Activated CD8-positive, alpha-beta memory T cell treated with anti-CD3 and anti-CD28 coated beads, Interleukin-2, amount 50 U/mL, for 48 hours (primary cell): Measurements from ENCODE around the gene NCAM1.

Source experiments
- DNase-seq: peaks from one replicate; pipeline ENCODE4 v3.0.0-alpha.2; 2020

Gene NCAM1

DNA sequence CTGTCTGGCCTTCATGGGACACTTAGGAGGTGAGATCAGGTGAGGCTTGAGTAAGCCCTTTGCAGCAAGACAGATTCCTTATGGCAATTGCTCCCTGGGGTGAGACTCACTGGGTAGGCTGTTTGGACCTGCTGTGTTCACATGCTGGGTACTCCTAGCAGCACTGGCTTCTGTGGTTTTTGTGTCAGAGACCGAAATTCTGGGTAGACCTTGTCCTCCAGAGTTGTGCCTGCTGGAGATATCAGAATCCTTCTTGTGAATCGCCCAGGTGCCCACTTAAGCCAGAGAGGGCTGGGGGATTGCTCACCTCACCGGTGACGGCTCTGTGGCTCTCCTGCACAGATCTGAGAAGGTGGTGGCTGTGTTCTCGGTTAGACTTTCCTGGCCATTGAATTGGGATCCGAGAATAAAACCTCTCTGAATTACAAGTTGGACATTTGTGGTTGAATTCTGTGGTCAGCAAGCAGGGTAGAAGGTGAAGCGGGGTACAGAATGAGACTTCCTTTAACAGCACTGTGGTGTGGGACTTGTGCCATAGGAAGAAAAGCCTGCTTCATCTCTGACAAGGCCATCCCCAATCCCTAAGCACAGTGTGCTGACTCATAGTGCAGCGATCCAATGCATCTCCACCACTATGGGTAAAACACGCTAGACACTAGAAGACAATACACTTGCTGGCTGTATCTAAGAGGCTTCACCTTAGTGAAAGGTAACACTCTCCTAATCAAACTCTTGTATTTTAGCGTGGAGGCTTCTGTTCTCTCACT is 300.7 kb downstream of the NCAM1 start:
- no peak for DNase-seq

DNA sequence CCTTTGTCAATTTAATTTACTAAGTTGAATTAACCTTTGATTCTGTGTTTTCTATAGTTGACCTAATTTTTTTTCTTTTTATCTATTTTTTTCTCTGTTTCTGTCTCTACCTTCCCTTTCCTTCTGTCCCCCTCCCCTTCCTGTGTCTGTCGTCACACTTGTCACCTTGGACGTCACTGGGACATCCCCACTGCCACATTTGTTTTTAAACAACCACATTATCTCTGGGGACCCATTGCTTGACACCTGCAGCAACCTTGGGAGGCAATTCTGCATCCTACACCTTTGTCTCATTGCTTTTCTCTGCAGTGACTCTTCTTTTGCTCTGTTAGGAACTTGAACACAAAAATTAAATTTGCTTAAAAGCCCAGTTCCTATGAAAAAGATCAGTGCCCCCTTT is 301.4 kb downstream of the NCAM1 start:
- DNase-seq = no peak

DNA sequence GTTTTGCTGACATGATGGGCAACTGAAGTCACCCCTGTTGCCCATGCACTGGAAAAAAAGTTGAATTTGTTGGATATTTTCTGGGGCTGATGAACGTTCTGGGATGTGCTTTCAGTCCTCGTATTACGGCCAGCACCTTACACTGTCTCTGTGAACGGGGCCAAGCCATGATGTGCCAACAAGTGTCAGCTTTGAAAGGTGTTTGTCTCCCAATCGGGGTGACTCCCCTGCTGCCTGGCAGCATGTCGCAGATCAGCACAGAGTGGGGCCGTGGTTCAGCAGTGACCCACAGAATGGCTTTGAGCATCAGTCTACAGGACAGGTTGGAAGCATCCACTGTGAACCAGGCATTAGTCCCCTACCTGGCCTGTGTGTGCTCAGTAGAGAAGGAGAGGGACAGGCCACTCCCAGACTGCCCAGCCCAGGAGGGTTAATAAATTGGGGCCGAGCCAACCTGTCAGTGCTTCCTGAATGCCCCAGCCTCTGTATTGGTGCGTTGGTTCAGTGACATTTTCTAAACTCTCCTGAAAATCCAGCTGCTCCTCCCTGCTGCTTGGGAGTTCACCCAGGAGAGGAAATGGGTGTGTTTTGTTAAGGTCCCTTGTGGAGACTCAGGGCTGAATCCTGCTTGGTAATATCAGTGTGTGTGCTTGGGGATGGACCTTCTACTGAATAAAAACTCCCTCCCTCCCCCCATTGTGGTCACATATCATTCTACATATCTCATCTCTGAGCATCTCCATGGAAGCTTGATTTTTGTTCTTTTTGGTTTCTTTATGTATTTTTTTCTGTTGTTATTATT is 302.4 kb downstream of the NCAM1 start:
- no peak for DNase-seq

DNA sequence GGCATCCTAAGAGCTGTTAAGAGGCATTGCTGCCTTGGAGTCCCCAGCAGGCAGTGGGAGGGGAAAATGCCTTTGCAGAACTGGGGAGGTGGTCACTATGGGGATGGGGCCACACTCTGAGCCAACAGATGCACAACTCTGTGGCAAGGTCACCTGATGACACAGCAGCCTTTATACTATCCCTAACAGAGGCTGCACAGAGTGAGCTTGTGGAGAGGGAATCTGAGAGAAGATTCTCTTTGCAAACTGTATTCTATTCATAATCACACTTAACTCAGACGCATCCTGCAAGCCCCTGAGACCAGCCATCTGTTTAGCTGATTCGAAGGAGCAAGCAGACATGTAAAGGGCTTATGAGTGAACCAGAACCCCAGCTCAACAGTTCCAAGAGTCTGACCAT is 304.1 kb downstream of the NCAM1 start:
- no peak for DNase-seq

GRCh38 chr11:113267493-113267892 is 306.3 kb downstream of the NCAM1 start:
- DNase-seq = no peak

- DNase-seq = no peak
These were observed 307.9 kb downstream of the NCAM1 start for GRCh38 chr11:113269096-113269495.

DNA sequence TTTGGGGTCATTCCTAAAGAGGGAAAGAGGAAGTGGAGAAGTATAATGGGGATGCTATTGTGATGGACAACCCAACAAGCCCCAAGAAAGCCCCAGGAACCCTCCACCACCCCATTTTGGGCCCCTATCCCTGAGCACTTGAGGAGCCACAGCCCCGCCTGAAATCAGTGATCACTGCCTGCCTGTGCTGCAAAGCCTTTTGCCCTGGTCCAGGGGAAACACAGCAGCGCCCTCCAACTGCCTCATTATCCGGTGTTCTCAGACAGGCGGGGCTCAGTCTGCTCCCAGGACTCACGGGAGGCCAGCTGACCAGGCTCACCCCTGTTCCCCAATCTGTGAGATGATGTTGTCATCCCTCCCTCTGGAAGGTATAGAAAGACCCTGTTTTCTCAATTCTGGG is 308.4 kb downstream of the NCAM1 start:
- DNase-seq = no peak

- no peak for DNase-seq
These were observed 308.9 kb downstream of the NCAM1 start for GRCh38 chr11:113270080-113270479.

DNA sequence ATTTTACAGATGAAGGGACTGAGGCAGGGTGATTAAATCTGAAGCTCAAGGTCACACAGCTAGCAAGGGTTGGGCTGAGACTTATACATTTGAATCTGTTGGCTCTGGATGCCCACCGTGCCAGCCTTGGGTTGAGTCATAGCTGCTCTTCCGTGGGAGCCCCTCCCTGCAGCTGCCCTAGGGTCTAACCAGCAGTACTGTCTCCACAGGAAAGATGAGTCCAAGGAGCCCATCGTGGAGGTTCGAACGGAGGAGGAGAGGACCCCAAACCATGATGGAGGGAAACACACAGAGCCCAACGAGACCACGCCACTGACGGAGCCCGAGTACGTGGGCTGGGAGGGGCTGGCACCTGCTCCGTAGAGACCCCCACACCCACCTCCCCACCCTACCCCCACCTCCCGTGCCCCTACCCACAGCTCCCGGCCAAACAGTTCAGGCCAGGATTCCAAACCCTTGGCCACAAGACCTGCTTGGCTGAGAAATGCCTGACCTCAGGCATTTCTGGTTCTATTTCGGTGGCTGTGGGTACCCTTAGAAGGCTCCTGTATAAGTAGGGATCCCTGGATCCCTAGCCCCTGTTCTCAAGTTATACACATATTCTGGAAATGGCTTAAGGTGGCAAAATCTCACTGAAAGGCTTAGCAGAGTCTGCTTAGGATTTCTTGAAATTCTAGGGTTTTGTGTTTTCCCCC is 310.5 kb downstream of the NCAM1 start:
- no peak for DNase-seq

GRCh38 chr11:113272281-113272680 is 311.1 kb downstream of the NCAM1 start:
- no peak for DNase-seq

- DNase-seq = no peak
These were observed 311.9 kb downstream of the NCAM1 start for GRCh38 chr11:113272927-113273615.

- DNase-seq = no peak
These were observed 312.5 kb downstream of the NCAM1 start for GRCh38 chr11:113273720-113274119.

GRCh38 chr11:113274713-113275582 is 313.7 kb downstream of the NCAM1 start:
- no peak for DNase-seq

- no peak for DNase-seq
These were observed 314.4 kb downstream of the NCAM1 start for GRCh38 chr11:113275602-113276001.

DNA sequence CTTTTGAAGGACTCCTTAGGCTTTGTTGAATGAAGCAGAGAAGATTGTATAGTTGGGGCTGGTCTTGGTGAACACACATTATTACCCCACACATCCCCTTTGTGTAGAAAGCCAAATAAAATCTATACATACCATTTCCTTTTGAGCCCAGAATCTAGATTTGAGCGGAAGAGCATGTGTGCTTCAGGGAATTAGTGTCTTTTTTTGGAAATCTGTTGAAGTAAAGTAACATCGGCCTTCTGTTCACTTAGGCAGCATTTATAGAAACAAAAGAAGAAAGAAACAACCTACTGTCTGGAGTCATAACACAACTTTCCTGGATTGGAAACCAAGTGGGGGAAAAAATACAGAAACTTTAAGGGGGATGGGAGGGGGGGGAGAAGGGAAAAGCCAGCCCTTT is 315.2 kb downstream of the NCAM1 start:
- DNase-seq = no peak

DNA sequence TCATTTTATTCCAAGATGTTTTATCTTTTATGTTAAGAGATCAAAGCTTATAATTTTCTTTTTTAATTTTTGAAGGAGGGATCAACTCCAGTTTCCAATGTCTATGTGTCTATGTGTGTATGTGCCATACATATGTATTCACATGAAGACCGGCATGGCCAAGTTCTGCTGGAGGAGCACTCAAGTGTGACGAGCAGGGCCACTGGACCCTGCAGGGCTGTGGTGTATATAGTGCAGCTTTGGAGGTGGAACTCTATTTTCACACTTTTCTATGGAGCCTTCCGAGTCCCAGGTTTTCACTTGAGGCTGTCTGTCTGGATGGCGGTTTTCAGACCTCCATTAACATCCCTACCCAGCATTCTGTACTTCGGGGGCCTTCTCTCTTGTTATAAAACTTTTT is 316.7 kb downstream of the NCAM1 start:
- no peak for DNase-seq

DNA sequence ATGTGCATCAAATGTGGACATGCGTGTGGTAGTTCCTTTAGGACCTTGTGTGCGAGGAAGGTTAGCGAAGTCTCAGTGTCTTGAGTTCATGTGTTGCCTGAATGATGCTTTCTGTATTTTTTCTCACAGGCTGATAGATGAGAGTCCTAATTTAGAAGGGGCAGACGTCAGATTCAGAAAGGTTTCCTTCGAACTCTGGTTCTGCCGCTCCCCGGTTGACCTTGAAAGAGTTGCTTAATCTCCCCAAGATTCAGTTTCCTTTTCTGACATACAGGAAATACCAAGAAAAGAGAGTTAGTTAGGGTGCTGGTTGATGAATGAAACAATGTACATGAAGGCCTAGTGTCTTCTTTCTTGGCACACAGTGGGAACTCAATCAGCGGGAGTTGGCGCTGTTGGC is 317.3 kb downstream of the NCAM1 start:
- no peak for DNase-seq

- no peak for DNase-seq
These were observed 317.7 kb downstream of the NCAM1 start for GRCh38 chr11:113278925-113279324.

DNA sequence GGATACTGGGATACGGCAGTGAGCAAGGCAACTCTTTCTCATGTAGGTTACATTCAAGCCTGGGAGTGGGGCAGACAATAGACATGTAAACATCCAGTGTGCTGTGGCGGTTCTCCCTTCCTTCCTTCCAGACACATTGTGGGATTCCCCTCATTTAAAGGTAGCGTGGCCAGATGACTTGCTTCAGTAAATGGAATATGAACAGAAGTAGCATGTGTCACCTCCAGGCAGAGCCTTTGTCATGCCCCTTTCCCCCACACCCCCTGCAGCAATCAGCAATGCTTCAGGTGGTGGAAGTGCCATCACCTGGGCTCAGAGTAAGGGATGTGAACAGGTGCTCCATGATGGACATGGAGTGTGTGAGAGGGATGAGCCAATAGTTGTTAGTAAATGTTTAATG is 318.4 kb downstream of the NCAM1 start:
- no peak for DNase-seq

DNA sequence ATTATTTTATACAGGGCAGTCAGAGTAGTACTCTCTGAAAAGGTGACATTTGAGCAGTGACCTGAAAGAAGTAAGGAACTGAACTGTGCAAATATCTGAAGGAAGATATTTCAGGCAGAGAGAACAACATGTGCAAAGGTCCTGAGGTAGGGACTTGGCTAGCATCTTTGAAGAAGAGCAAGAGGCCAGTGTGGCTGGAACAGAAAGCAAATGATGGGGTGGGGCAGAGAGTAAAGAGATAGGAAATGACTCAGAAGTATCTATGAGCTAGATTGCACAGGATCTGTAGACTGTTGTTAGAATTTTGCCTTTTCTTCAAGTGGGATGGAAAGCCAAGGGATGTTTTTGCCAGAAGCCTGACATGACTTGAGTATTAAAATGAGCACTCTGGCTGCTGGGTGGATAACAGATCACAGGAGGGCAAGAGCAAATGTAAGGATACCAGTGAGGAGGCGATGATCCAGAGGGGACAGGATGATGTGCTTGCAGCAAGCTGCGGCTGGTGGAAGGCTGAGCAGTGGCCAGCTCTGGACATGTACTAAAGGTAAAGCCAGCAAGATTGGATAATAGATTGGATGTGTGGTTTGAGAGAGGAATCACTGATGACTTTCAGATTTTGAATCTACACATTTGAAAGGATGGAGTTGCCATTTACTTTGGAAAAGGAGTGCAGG is 320.0 kb downstream of the NCAM1 start:
- DNase-seq = no peak

DNA sequence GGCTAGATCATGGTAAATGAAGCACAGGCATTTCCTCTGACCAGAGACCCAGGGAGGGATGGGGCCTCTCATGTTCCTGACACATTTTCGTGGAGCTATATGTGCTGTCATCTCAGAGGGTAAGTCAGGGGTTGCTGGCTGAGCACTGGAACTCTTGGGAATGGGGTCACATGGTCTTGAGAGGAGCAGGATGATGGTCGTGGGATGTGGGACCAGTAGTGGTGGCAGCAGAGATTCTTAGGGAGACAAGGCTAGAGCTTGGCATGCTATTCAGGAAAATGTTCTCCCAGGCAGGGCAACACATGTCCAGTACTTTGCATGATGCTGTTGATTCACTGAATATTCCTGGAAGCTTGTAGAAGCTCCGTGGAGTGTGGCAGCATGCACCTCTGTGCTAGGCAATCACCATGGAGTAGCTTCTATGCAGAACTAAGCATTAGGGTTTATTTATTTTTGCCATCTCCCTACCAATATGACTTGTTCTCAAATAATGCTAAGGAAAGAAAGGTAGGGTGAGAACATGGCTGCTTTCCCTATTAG is 321.7 kb downstream of the NCAM1 start:
- DNase-seq = no peak
